ENCODE measurements around the gene C15orf39.
"Not testable (repeated sequence)": the region's sequence is repeated elsewhere in the genome, so short reads cannot be mapped to it uniquely, and the experiment has no call there.

The C15orf39 gene

DNA sequence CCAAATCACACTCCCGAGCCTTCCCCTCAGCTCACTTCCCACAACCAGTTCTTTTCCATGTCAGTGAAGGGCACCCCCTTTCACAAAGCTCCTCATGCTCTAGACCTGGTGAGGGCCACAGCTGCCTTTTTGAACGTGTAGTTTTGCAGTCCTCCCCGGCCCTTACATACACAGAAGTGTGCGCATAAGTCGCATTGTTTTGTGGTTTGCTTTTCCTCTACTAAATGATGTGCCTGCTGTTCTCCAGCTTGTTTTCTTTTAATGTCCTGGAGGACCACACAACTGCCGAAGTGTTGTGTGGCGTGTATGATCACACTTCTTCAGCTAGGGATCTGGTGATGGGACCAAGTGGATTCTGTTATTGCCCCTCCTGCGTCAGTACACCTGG is 7.6 kb downstream of the C15orf39 start:
- no peak for DNase-seq (ENCODE audit: low read depth in 1 of 2, low spot score in 1 of 2)

DNA sequence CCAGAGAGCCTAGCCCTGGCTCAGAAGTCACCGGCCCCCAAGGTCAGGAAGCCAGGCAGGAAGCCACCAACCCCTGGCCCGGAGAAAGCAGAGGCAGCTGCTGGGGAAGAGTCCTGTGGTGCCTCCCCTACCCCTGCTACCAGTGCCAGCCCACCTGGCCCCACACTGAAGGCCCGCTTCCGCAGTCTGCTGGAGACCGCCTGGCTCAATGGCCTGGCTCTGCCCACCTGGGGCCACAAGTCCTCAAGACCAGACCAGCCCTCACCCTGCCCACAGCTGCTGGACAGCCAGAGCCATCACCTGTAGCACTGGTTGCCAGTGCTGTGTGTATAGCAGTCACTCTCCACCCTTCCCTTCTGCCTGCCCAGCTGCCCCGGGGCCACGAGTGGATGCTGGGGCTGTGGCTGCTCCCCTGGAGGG is 9.1 kb downstream of the C15orf39 start:
- DNase-seq (ENCODE audit: low read depth in 1 of 2, low spot score in 1 of 2), result no peak

DNA sequence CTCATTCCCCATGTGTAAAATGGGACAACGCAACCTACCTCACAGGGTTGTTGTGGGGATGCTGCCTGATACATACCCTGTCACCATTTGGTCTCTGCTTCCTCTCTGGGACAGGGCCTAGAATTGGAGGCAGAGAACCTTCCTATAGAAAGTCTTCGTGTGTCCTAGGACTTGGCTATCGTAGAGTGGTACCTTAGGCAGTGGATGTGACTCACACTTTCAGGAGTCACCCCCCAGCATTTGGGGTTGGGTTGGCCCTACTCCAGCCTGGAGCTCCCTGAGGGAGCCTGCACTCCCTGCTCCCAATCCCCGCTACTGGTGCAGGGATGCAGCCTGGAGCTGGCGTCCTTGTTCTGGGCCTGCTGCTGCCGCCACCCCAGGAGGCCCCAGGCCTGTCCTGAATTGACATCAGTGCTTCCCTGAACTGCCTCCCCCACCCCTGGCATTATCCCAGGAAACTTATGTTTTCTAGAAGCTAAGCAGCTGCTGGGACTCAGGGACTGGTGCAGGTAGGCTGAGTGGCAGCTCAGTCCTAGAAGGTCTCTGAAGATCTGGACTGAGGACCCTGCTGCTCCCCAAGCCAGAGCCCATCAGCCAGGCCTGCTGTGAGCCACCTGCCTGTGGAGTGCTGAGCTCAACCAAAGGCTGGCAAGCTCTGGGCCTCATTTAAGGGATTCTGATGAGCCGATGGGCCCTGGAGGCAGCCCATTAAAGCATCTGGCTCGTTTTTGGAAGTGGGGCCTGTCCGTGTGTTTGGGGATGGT is 9.9 kb downstream of the C15orf39 start:
- no peak for DNase-seq (ENCODE audit: low read depth in 1 of 2, low spot score in 1 of 2)

DNA sequence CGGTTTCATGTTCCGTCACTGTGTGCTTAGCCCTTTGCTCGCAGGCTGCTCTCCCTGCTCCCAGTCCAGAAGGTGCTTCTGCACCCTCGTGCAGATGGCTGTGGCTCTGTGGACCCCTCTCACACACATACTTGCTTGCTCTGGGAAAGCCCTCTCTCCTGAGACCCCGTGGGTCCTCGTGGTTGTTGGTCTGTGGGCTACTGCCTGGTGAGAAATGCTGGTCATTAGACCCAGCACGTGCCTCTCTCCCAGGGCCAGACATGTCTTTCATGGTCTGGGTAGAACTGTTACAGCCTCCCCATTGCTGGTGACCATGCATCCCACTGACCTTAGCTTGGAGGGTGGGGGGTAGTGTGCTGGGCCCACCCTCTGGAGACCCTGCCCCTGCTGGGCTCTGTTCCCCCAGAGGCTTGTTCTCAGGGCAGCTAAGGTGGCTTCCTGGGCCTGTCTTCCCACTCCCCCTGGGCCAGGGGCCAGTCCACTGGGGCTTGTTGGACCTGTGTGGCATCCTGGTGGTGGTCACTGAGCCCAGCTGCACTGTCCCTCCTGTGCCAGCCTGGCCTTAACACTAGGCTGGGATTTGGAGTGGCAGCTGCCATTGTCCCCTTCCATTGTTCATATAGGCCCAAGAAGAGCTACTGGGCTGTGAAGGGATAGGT is 10.6 kb downstream of the C15orf39 start:
- DNase-seq (ENCODE audit: low read depth in 1 of 2, low spot score in 1 of 2), result no peak

DNA sequence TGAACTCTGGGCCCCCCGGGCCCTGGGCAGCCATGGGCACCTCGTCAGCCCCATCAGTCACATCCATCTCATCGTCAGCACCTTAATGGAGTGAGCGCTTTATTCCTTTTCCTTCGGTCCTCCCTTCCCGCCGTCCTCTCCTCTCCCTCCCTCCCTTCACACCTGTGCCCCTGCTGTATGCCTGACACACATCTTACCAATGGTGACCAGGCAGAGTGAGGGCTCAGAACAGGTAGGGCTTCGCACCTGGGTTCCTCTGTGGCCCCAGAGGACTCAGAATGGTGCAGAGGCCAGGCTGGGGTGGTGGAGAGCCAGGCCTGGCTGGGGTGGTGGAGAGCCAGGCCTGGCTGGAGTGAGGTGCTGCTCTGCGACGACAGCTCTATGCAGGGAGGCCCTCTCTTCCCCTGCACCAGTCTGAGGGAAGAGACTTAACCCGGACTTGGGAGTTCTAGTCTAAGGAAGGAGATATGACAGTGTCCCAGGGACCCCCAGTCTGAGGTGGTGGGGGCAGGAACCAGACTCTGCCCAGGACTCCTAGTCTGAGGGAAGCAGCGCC is 11.6 kb downstream of the C15orf39 start:
- DNase-seq (ENCODE audit: low read depth in 1 of 2, low spot score in 1 of 2), result no peak

DNA sequence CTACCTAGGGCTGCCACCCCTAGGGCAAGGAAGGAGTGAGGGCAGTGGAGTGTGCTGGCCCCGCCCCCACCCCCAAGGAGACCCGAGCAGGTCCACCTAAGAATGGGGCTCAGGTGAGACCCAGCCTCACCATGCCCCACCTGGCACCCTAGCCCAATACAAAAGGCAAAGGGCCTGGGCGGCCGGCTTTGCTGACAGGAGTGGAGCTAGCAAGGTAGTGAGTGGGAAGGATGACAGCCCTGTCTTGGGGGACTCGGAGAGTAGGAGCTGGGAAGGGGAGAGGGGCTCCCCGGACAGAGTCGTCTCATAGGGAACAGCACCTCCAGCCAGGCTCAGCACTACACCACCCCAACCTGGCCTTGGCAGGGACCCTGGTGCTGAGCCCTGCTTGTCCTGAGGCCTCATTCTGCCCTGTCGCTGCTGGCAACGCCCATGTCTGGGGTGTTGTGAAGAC is 12.1 kb downstream of the C15orf39 start:
- no peak for DNase-seq (ENCODE audit: low read depth in 1 of 2, low spot score in 1 of 2)

DNA sequence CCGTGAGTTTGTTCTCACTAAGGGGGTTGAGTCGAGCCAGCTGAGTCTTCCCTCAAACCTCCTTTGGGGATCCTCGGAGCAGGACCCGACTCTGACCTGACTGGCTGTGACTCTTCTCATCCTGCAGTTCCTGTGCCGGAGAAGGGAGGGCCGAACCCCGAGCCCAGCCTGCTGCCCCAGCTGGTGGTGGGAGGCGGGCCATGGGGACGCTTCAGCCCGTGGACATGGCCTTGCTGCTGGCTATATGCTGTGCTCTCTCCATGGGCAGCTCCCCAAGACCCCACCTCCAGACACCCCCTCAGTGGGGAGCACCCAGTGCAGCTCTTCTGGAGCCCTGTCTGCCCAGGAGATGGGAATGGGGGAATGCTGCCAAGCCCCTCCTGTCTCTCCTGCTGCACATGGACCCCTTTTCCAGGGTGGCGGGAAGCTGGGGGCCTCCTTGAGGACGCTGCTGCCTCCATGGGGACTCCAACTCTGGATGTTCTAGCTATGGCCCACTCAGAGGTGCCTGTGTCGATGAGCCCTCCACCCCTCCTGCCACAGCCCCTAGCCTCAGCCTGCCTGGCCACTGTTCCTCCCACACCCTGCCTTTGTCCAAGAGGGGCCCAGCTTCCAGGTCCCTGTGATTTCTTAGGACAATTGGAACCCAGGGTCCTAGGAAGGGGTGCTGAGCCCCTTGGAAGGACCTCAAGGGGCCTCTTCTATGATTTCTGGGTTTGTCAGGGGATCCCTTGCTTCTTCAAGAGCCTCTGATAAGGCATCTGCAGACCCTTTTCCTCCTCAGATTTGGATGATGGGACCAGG is 12.8 kb downstream of the C15orf39 start:
- DNase-seq (ENCODE audit: low read depth in 1 of 2, low spot score in 1 of 2), result no peak

DNA sequence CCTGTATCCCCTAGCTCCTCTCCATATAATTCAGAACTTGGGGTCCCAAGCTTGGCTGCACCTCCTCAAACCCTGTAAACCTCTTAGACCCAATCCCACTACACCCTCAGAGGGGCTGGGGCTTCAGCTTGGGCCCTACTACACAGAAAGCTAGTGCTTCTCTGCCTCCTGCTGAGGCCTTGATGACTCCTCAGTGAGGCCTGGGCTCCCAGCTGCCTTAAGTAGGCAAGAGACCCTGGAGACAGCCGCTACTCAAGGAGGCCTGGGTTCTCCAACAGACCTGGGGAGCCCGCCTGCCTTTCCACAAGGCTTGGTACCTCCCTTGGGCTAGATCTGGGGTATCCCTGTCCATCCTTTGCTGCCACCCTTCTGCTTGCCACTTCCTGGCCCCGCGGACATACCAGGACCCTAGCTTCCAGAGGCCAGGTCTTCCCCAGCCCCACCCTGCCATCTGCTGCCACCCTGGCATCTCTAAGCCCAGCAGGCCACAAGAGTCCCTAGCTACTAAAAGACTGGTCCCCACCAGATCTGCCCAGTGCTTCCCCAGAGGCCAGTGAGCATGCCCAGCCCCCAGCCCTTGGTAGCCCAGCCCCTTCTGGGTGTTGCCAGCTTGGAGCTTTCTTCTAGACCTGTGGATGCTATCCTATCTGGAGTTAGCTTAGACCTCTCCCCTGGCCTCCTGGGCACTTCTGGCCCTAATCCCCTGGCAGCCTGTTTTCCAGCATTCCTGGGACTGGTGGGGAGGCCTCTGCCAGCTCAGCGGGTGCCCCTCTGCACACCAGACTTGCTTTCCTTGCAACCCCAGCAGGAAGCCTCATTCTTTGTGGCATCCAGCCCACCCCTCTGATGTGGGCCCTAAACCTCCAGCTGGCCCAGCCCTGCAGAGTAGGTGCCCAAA is 13.7 kb downstream of the C15orf39 start:
- no peak for DNase-seq (ENCODE audit: low read depth in 1 of 2, low spot score in 1 of 2)

DNA sequence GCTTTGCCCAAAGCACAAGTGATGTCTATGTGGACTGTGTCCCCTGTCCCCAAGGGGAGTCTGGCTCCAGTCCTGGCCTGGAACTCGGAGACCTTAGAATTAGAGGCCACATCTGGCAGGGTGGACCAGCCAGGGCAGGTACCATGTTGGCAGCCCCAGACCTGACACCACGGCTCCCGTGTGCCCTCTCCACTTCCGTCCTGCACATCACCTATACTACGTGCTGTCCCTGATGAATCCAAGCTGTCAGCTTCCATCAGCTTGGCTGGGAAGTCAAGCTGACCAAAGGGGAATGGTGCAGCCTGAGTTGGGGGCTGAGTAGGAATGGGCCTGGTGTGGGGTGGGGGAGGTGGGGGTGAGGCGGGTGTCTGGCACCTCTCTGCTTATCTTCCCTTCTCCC is 15.3 kb downstream of the C15orf39 start:
- DNase-seq (ENCODE audit: low read depth in 1 of 2, low spot score in 1 of 2), result no peak

DNA sequence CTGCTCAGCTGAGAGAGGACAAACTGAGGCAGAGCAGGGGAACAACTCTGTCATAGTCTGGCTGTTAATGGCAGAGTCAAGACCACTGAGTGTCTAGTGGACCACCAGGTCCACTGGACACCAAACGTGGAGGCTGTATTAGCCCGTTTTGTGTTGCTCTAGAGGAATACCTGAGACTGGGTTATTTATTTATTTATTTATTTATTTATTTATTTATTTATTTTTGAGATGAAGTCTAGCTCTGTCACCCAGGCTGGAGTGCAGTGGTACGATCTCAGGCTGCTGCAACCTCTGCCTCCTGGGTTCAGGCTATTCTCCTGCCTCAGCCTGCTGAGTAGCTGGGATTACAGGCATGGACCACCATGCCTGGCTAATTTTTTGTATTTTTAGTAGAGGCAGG is 15.9 kb downstream of the C15orf39 start:
- not testable (repeated sequence) for DNase-seq (ENCODE audit: low read depth in 1 of 2, low spot score in 1 of 2)

DNA sequence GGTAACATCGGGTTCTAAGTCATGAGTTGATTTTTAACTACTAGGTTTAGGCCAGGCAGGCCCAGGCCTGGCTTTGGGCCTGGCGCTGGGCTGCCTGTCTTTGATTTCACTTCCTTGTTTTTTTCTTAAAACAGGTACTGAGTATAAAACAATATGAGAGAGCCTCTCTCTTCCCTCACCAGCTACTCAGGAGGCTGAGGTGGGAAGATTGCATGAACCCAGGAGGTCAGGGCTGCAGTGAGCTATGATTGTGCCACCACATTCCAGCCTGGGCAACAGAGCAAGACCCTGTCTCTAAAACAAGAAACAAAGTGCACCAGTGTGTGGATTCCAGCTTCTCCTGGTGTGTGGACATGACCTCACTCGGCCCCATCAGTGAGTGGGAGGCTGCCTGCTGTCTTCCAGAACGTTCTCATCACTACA is 17.8 kb downstream of the C15orf39 start:
- DNase-seq (ENCODE audit: low read depth in 1 of 2, low spot score in 1 of 2), result not testable (repeated sequence)

DNA sequence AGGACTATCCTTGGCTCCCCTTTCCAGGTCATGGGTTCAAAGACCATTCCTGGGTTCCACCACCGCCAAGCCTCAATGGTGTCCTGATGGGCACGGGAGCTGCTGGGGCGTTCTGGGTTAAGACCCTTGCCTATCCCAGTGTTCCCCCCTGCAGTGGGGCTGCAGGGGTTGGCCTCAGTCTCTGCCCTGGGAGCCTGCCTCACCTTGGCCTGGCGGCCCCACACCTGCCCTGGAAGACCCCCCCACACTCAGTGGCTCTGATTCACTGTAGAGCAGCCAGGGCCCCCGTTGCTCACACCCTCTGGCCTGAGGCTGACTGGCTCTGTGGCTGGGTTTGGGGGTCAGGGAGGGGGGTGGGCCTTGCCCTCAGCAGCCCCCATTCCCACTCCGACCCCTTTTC is 22.0 kb downstream of the C15orf39 start:
- no peak for DNase-seq (ENCODE audit: low read depth in 1 of 2, low spot score in 1 of 2)

DNA sequence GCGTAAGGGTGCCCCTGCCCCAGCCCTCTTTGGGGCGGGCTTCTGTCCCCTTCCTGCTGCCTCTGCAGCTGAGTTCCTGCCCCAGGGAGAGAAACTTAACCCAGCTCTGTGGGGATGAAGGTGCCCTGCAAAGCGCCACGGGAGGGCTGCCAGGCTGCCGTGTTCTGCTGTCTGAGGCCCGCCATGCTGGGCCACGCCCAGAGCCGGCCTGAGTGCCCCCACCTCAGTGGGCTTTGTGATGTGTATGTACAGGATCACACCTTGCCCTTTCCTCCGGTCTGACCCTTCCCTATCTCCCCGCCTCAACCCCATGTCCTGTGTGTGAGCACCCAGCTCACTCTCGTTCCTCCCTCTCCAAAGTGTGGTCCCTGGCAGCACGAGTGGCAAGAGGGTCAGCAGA is 22.6 kb downstream of the C15orf39 start:
- no peak for DNase-seq (ENCODE audit: low read depth in 1 of 2, low spot score in 1 of 2)

DNA sequence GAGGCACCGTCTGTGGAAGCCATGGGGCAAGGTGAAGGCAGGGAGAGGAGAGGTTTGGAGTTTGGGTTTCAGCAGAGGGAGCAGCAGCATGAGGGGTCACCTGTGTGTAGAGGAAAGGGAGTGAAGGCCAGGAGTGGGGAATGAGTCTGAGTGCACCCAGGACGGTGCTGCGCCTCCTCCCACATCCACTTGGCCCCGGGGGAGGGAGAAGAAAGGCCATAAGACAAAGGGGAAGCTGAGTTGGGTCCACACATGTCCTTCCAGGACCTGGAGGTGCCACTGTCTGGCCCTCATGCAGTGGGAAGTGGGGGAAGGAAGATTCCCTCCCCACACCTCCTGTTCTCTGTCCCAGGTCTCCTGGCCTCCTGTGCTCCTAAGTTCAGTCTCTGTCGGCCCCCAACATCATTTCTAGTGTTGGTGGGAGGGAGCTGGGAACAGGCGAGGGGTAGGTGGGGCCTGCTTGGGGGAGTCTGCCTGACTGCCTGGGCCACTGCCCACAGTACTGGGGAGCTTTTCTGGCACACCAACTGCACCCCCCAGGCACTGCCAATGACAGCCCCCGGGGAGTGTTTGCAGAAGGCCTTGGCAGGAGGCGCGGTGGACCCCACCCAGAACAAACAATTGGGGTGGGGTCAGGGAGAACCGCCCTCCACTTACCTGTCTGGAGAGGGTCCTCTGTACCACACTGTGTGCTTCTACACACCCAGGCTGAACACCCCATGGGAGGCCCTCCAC is 23.6 kb downstream of the C15orf39 start:
- not testable (repeated sequence) for DNase-seq (ENCODE audit: low read depth in 1 of 2, low spot score in 1 of 2)

DNA sequence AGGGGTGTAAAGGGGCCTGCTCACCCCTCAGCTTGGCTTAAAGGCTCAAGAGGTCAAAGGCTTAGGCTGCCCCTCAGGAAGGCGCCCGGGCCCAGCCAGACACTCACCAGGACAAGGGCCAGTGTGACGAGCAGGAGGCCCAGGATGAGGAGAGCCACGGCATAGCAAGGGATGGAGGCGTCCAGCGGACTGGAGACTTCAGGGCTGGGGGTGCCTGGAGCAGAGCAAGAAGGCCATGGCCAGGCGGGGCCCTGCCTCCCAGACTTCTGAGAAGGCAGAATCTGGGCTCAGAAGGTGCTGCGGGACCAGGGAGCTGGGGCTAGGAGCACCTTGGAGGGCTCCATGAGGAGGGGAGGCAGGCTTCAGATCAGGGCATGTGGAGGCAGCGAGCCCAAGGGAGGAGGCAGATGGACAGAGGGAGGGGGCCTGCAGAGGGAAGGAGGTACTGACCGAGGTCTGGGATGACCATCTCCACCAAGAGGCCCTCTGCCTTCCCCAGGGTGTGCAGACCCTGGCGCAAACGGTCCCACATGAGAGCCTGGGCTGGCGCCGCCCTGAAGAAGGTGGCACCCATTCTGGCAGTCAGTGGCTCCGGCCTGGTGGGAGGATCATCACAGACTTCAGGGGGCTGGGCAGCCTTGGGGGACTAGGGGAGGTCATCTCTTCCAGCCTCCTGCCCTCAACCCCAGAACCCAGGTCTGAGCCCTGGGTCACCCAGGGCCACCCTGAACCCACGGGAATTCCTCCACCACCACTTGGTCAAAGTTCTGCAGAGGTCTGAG is 24.5 kb downstream of the C15orf39 start:
- DNase-seq (ENCODE audit: low read depth in 1 of 2, low spot score in 1 of 2), result no peak

DNA sequence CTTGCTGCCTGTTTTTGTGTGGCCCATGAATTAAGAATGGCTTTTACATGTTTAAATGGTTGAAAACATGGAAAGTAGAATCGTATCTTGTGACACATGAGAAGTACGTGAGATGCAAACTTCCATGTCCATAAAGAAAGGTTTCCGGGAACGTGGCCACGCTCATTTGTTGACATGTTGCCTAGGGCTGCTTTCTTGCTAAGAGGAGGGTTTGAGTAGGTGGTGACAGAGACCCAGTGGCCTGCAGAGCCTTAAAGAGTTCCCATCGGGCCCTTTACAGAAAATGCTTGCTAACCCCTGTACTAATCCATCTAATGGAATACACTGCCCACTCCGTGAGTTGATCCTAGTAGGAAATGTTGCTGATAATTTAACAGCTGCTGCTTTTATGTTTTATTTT is 25.4 kb downstream of the C15orf39 start:
- DNase-seq (ENCODE audit: low read depth in 1 of 2, low spot score in 1 of 2), result not testable (repeated sequence)

DNA sequence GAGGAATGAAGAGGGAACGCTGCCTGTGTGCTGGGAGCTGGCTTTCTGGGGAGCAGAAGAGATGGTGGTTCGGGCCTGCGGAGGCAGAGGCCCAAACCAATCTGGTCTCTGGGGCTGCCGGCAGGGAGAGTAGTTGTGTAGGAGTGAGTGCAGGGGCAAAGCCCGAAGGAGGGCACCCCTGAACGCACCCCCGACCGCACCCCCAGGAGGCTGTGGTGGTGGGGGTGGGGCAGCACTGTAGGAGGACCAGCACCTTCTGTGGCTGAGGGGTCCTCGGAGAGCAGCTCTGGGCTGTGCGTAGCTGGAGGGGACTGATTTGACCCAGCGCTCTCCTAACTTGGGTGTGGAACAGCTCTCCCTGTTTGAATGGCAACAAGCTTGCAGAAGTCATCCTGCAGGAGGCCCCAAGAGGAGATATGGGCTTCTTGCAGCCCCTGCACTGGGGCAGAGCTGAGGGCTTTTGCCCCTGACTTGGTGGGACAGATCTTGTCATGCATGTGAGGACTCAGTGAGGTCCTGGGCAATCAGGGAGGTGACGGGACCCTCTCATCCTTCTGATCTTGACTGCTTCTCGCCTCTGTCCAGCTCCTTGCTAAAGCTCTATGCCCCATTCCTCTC is 26.1 kb downstream of the C15orf39 start:
- no peak for DNase-seq (ENCODE audit: low read depth in 1 of 2, low spot score in 1 of 2)

DNA sequence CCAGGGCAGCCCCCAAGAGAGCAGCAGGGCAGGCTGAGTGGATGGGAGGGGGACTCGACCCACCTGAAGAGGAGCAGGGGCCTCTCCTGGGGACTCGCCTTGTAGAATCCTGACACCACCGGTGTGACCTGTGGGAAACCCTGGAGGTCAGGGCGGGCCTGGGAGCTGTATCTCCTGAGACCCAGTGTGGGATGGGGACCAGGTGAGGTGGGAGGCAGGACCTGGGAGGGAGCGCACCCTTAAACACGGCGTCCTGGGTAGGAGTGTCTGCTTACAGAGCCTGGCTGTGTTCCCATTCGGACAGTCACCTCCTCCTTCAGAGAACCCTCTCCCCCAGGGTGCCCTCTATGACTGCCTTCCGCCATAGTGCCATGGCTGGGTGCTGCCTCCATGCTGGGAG is 27.1 kb downstream of the C15orf39 start:
- DNase-seq (ENCODE audit: low read depth in 1 of 2, low spot score in 1 of 2), result no peak

Data from stimulated activated CD4-positive, alpha-beta T cell treated with anti-CD3 and anti-CD28 coated beads, Interleukin-15, amount 100 ng/mL, for 1 hour (primary cell).